ENCODE measurements around the gene PTGES3L.
A peak's percentile ranks its signal among the peaks of the same experiment; 100 is the strongest.
"Not testable (repeated sequence)": the region's sequence is repeated elsewhere in the genome, so short reads cannot be mapped to it uniquely, and the experiment has no call there.

The PTGES3L gene

DNA sequence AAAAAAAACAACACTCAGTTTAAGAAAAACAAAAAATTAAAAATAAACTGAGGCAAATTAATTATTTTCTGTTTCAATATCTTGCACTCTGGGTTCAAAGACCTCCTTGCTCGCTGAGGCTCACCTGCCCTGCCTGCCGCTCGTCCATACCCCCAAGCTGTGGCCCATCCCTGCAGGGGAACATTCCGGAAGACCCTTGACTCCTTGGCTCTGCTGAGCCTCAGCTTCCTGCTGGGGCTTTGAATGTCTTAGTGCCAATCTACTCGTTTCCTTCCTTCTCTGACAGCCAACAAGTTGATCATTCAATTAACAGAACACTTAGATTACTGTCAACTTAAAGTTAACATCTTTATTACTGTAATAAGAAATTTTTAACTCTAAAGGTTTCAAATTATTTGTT lies 55.0 kb downstream of the PTGES3L start:
- Histone ChIP-seq H3K27me3 (no peaks in the 10 kb centered on the region), H3K36me3 (no peaks in the 10 kb centered on the region), H3K27ac (no peak overlapping the region), H3K4me3 (no peak overlapping the region), H3K4me1 (peaks cover 0 to 51% (median 21%) of the 10 kb centered on the region in 4 donors), H3K9me3 (no peaks in the 10 kb centered on the region)
- intact Hi-C loops (cut with DNase I; ENCODE audit: low total_unique reads): no loop called here
- TF ChIP-seq, protein P1, sequence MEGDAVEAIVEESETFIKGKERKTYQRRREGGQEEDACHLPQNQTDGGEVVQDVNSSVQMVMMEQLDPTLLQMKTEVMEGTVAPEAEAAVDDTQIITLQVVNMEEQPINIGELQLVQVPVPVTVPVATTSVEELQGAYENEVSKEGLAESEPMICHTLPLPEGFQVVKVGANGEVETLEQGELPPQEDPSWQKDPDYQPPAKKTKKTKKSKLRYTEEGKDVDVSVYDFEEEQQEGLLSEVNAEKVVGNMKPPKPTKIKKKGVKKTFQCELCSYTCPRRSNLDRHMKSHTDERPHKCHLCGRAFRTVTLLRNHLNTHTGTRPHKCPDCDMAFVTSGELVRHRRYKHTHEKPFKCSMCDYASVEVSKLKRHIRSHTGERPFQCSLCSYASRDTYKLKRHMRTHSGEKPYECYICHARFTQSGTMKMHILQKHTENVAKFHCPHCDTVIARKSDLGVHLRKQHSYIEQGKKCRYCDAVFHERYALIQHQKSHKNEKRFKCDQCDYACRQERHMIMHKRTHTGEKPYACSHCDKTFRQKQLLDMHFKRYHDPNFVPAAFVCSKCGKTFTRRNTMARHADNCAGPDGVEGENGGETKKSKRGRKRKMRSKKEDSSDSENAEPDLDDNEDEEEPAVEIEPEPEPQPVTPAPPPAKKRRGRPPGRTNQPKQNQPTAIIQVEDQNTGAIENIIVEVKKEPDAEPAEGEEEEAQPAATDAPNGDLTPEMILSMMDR (IDR thresholded peaks at IDR 0.05): no peak
- DNase-seq: no peak

DNA sequence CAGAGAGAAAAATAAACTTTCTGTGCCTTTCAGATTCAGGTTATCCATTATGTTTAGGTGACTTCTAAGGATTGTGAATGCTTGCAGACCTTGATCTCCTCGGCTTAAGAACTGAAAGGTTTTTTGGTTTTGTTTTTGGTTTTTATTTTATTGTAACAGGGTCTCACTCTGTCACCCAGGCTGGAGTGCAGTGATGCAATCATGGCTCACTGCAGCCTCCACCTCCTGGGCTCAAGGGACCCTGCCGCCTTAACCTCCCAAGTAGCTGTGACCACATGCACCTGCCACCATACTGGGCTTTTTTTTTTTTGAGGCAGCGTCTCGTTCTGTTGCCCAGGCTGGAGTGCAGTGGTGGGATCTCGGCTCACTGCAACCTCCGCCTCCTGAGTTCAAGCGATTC lies 56.4 kb downstream of the PTGES3L start:
- intact Hi-C loops (cut with DNase I; ENCODE audit: low total_unique reads): loop anchor here (2.0 kb wide), 1 partner anchor 77 kb away; no protein-coding TSS in a partner anchor
- not testable (repeated sequence) for H3K36me3 ChIP-seq, H3K9me3 ChIP-seq, H3K27me3 ChIP-seq, H3K4me3 ChIP-seq
- DNase-seq: peak in 1 of 2 donors; percentile 31
- Histone ChIP-seq H3K27ac (peak overlapping the region; percentile 58 to 74), H3K4me1 (peaks cover 0 to 52% (median 24%) of the 10 kb centered on the region in 4 donors)

DNA sequence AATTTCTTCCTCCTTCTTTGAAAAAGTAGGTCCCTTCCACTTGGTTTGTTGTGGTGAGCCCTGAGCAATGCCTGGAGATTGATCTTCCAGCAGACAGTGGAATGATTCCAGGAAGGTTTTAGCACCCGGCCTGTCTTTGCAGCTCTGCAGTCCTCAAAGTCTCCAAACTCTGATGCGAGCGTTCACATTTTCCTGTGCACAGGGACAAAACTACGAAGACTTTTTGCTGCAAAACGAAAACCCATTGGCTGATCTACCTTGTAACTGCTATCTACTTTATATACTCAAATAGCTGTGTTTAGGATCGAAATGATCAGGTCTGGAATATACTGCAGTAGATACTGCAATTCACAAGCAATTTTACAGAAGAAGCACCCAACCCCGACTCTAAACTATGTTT lies 57.6 kb downstream of the PTGES3L start:
- Histone ChIP-seq H3K27me3 (no peaks in the 10 kb centered on the region), H3K36me3 (no peaks in the 10 kb centered on the region), H3K4me3 (peak overlapping the region in 1 of 2 donors; percentile 13), H3K4me1 (peaks cover 0 to 50% (median 24%) of the 10 kb centered on the region in 4 donors), H3K9me3 (no peaks in the 10 kb centered on the region), H3K27ac (peak overlapping the region; percentile 58 to 74)
- intact Hi-C loops (cut with DNase I; ENCODE audit: low total_unique reads): loop anchor here (2.0 kb wide), 1 partner anchor 75 kb away; no protein-coding TSS in a partner anchor
- TF ChIP-seq, protein P1 (IDR thresholded peaks at IDR 0.05): no peak
- no peak for DNase-seq

DNA sequence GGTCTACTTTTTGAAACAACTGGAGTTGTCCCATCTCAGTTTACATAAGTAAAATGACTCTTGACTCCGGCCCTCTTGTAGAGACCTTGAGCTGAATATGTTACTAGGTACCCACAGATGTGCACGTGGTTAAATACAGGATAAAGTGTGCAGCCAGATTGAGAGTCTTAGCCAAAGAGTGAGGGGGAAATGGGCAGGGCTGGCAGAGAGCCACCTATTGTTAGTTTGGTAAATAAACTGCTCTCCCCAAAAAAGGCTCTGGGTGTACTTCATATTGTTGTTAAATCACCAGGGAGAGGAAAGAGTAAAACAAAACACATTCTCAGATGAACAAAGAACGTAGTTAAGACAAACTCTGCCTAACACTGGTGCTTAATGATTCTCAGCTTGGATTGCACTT lies 59.0 kb downstream of the PTGES3L start:
- Histone ChIP-seq H3K9me3 (no peaks in the 10 kb centered on the region), H3K27me3 (no peaks in the 10 kb centered on the region), H3K4me3 (no peak overlapping the region), H3K36me3 (no peaks in the 10 kb centered on the region), H3K4me1 (peaks cover 0 to 50% (median 24%) of the 10 kb centered on the region in 4 donors), H3K27ac (peak overlapping the region; percentile 58 to 74)
- no peak for DNase-seq
- intact Hi-C loops (cut with DNase I; ENCODE audit: low total_unique reads): no loop called here
- TF ChIP-seq, protein P1 (IDR thresholded peaks at IDR 0.05): no peak

DNA sequence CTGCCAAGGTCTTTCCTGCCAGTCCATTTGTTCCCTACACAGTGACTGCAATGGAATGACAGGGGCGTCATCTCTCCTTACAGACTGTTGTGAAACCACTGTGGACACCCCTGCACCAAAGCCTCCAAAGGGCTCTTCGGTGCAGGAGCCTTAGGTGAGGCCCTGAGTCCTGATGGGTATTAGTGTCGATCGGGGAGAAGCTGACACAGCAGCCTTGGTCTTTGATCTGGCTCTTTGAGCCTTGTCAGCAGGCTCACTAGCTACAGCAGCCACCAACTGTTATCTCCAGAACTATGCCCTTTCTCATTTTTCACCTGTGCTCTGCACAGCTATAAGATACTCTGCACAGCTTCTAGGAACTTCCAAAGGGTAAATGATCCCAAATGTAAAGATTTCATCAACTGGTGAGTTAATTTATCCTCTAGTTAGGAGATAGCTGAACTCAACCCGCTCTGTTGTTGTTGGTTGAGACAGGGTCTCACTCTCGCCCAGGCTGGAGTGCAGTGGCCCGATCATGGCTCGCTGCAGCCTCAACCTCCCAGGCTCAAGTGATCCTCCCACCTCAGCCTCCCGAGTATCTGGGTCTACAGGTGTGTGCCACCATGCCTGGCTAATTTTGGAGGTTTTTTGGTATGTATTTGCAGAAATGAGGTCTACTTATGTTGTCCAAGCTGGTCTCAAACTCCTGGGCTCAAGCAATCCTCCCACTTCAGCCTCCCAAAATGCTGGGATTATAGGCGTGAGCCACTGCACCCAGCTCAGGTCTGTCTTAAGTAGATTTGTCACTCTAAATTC lies 59.6 kb downstream of the PTGES3L start:
- peaks cover 0 to 50% (median 24%) of the 10 kb centered on the region in 4 donors for H3K4me1 ChIP-seq
- DNase-seq: no peak
- H3K27ac ChIP-seq: peak overlapping the region; percentile 58 to 74
- TF ChIP-seq, protein P1 (IDR thresholded peaks at IDR 0.05): no peak
- intact Hi-C loops (cut with DNase I; ENCODE audit: low total_unique reads): no loop called here
- no peaks in the 10 kb centered on the region for H3K9me3 ChIP-seq
- H3K36me3 ChIP-seq: no peaks in the 10 kb centered on the region
- H3K27me3 ChIP-seq: no peaks in the 10 kb centered on the region
- H3K4me3 ChIP-seq: no peak overlapping the region

DNA sequence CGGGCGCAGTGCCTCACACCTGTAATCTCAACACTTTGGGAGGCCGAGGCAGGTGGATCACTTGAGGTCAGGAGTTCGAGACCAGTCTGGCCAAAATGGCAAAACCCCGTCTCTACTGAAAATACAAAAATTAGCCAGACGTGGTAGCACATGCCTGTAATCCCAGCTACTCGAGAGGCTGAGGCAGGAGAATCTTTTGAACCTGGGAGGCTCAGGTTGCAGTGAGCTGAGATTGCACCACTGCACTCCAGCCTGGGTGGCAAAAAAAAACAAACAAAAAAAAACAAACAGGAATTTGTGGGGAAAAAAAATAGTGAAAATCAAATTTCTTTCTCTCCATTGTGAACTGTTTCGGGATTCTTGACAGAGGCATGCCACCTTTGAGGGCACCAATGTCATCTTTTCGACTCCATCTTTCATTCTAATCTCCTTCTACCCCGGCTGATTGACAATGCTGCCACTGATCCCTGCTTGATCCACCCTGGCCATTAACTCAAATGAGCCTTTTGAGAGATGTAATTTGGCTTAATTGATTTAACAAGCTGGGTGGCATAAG lies 60.3 kb downstream of the PTGES3L start:
- H3K36me3 ChIP-seq; DNase-seq; H3K27me3 ChIP-seq; H3K9me3 ChIP-seq; H3K4me3 ChIP-seq; intact Hi-C loops (cut with DNase I; ENCODE audit: low total_unique reads): not testable (repeated sequence)
- Histone ChIP-seq H3K4me1 (peaks cover 0 to 50% (median 24%) of the 10 kb centered on the region in 4 donors), H3K27ac (peak overlapping the region; percentile 58 to 74)
